H9 (cell line): ENCODE data around the gene FAM114A1. TPM values are rescaled to one million over a fixed set of nuclear protein-coding genes. Genes with fewer than 3 reads are reported as not detected.

Source experiments
- DNase-seq: peaks from one replicate; pipeline ENCODE4 v3.0.0-alpha.2; 2017
- H2AFZ ChIP-seq: one replicate; pipeline ENCODE4 v1.6.1; 2013; ENCODE audit warnings: mild to moderate bottlenecking, low read length, control low read depth, moderate library complexity
- H2AK5ac ChIP-seq: 2 replicates; pipeline ENCODE4 v1.6.1; 2013; ENCODE audit warnings: low read length, control low read depth, mixed read lengths; ENCODE audit not compliant: insufficient read length
- H2BK120ac ChIP-seq: one replicate; pipeline ENCODE4 v1.6.1; 2013; ENCODE audit warnings: low read depth, mild to moderate bottlenecking, low read length, control low read depth, inconsistent platforms; ENCODE audit not compliant: poor library complexity, severe bottlenecking
- H2BK12ac ChIP-seq: 2 replicates; pipeline ENCODE4 v1.6.1; 2013; ENCODE audit warnings: low read length, control low read depth, mixed read lengths, low read depth; ENCODE audit not compliant: insufficient read length
- H2BK15ac ChIP-seq: 2 replicates; pipeline ENCODE4 v1.6.1; 2013; ENCODE audit warnings: low read depth, low read length, control low read depth
- H2BK20ac ChIP-seq: one replicate; pipeline ENCODE4 v1.6.1; 2013; ENCODE audit warnings: low read depth, mild to moderate bottlenecking, low read length, control low read depth, inconsistent platforms; ENCODE audit not compliant: poor library complexity, severe bottlenecking
- H2BK5ac ChIP-seq: 2 replicates; pipeline ENCODE4 v1.6.1; 2013; ENCODE audit warnings: low read length, control low read depth, mixed read lengths; ENCODE audit not compliant: insufficient read length
- H3K14ac ChIP-seq: 2 replicates; pipeline ENCODE4 v1.6.1; 2013; ENCODE audit warnings: low read length, control low read depth; ENCODE audit not compliant: insufficient read depth
- H3K18ac ChIP-seq: 2 replicates; pipeline ENCODE4 v1.6.1; 2013; ENCODE audit warnings: low read depth, mild to moderate bottlenecking, mixed read lengths, low read length, control low read depth; ENCODE audit not compliant: insufficient read length
- H3K23ac ChIP-seq: 2 replicates; pipeline ENCODE4 v1.6.1; 2013; ENCODE audit warnings: low read length, control low read depth, mixed read lengths, low read depth; ENCODE audit not compliant: insufficient read length
- H3K23me2 ChIP-seq: 2 replicates; pipeline ENCODE4 v1.6.1; 2013; ENCODE audit warnings: low read depth, mild to moderate bottlenecking, mixed read lengths, low read length, control low read depth; ENCODE audit not compliant: insufficient read length, poor library complexity, severe bottlenecking
- H3K27ac ChIP-seq: 2 replicates; pipeline ENCODE4 v1.5.1; 2013; ENCODE audit warnings: low read length, control low read depth, mixed read lengths, low read depth; ENCODE audit not compliant: insufficient read length
- H3K27me3 ChIP-seq: 2 replicates; pipeline ENCODE4 v1.6.1; 2013; ENCODE audit warnings: low read length, control low read depth, inconsistent platforms; ENCODE audit not compliant: insufficient read depth
- H3K4ac ChIP-seq: 2 replicates; pipeline ENCODE4 v1.6.1; 2013; ENCODE audit warnings: low read depth, mild to moderate bottlenecking, control low read depth, inconsistent platforms, low read length, moderate library complexity
- H3K4me1 ChIP-seq: 2 replicates; pipeline ENCODE4 v1.6.1; 2013; ENCODE audit warnings: low read length, control low read depth, inconsistent platforms; ENCODE audit not compliant: insufficient read depth
- H3K4me2 ChIP-seq: 2 replicates; pipeline ENCODE4 v1.6.1; 2013; ENCODE audit warnings: low read length, control low read depth, mixed read lengths; ENCODE audit not compliant: insufficient read length, insufficient read depth
- H3K56ac ChIP-seq: 2 replicates; pipeline ENCODE4 v1.6.1; 2013; ENCODE audit warnings: low read depth, mild to moderate bottlenecking, mixed read lengths, low read length, control low read depth; ENCODE audit not compliant: insufficient read length
- H3K79me1 ChIP-seq: 2 replicates; pipeline ENCODE4 v1.6.1; 2013; ENCODE audit warnings: low read depth, mild to moderate bottlenecking, moderate library complexity, low read length, control low read depth, inconsistent platforms; ENCODE audit not compliant: insufficient read depth, poor library complexity, severe bottlenecking
- H3K79me2 ChIP-seq: 2 replicates; pipeline ENCODE4 v1.6.1; 2013; ENCODE audit warnings: low read length, control low read depth, inconsistent platforms; ENCODE audit not compliant: insufficient read depth
- H3K9ac ChIP-seq: 2 replicates; pipeline ENCODE4 v1.6.1; 2013; ENCODE audit warnings: low read length, control low read depth, mixed read lengths; ENCODE audit not compliant: insufficient read length; ENCODE audit errors: extremely low read depth
- H3K9me3 ChIP-seq: one replicate; pipeline ENCODE4 v1.6.1; 2013; ENCODE audit warnings: low read depth, low read length, inconsistent platforms; ENCODE audit not compliant: control insufficient read depth
- H3T11ph ChIP-seq: one replicate; pipeline ENCODE4 v1.6.1; 2013; ENCODE audit warnings: mild to moderate bottlenecking, low read length, control low read depth, inconsistent platforms
- H4K20me1 ChIP-seq: one replicate; pipeline ENCODE4 v1.6.1; 2013; ENCODE audit not compliant: control insufficient read depth, insufficient read length, insufficient read depth
- H4K5ac ChIP-seq: 2 replicates; pipeline ENCODE4 v1.6.1; 2013; ENCODE audit warnings: low read depth, mild to moderate bottlenecking, mixed read lengths, low read length, control low read depth; ENCODE audit not compliant: insufficient read length
- H4K8ac ChIP-seq: replicated peaks from 2 replicates; pipeline ENCODE4 v1.6.1; 2013; ENCODE audit warnings: low read length, control low read depth, mixed read lengths, low read depth; ENCODE audit not compliant: insufficient read length
- H4K91ac ChIP-seq: 2 replicates; pipeline ENCODE4 v1.6.1; 2013; ENCODE audit warnings: low read depth, mild to moderate bottlenecking, moderate library complexity, mixed read lengths, low read length, control low read depth; ENCODE audit not compliant: insufficient read length
- H3K27ac Mint-ChIP-seq, 3 experiments: 2 replicates in 2 of 3; 3 replicates in 1 of 3; pipeline ENCODE4 v1.8.0; 2020 to 2021; ENCODE audit warnings: mixed read lengths in 3 of 3, mild to moderate bottlenecking in 1 of 3, moderate library complexity in 1 of 3
- H3K27me3 Mint-ChIP-seq: 2 replicates; pipeline ENCODE4 v1.8.0; 2021; ENCODE audit warnings: low read depth, mild to moderate bottlenecking, moderate library complexity, mixed read lengths
- H3K36me3 Mint-ChIP-seq, 3 experiments: 2 replicates in 2 of 3; 3 replicates in 1 of 3; pipeline ENCODE4 v1.8.0; 2020 to 2021; ENCODE audit warnings: low read depth in 3 of 3, mixed read lengths in 3 of 3; ENCODE audit not compliant: insufficient read depth in 1 of 3
- H3K4me1 Mint-ChIP-seq, 2 experiments: 2 replicates each; pipeline ENCODE4 v1.8.0; 2020; ENCODE audit warnings: mixed read lengths in 2 of 2
- H3K4me3 Mint-ChIP-seq, 2 experiments: 2 replicates in 1 of 2; 3 replicates in 1 of 2; pipeline ENCODE4 v1.8.0; 2020 to 2021; ENCODE audit warnings: mild to moderate bottlenecking in 2 of 2, mixed read lengths in 2 of 2, moderate library complexity in 1 of 2
- H3K9me3 Mint-ChIP-seq, 2 experiments: 2 replicates in 1 of 2; 3 replicates in 1 of 2; pipeline ENCODE4 v1.8.0; 2020; ENCODE audit warnings: mild to moderate bottlenecking in 2 of 2, mixed read lengths in 2 of 2, moderate library complexity in 1 of 2
- CTCF ChIP-seq: fragments of 200-600 bp; sonication (generic); conservative IDR thresholded peaks from 3 replicates; pipeline ENCODE4 v1.8.0; 2021; ENCODE audit warnings: antibody characterized with exemption, mild to moderate bottlenecking
- WGBS: extraction: QIAGEN DNeasy Blood & Tissue Kit; methylation state at CpG from one replicate; pipeline ENCODE4 v1.1.7; 2013; ENCODE audit warnings: missing lambda C conversion rate, low lambda C conversion rate, mixed read lengths; ENCODE audit not compliant: insufficient read length; ENCODE audit errors: extremely low coverage; 5-methylcytosine and 5-hydroxymethylcytosine counted together
- total RNA-seq: library from RNA; stranded (reverse); gene quantifications from 2 replicates; pipeline ENCODE4 v1.2.1, GENCODE V29; 2021

Gene FAM114A1
- total RNA-seq, 1 experiment from 2014 or later: 9.9 TPM

DNA sequence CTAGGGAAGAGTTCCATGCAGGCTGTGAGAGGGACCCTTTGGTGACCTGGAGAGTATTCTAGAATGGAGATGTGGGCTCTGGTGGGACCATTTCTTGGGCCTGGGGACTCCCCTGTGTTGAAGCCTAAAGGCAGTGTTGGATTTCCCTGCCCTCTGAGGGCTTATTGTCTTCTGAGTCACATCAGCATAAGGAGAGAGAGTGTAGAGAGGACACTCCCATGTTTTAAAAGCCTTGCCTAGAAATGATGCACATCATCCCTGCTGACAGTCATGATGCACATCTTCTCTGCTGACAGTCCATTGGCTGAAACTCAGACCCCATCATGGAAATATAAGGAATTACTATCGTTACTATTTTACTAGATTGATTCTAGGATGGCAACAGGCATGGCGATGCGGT lies 51.9 kb downstream of the FAM114A1 start:
- no peak overlapping the region for H3K9ac ChIP-seq
- Mint-ChIP-seq H3K27ac (no peak overlapping the region), H3K27me3 (no peaks in the 10 kb centered on the region; the same call in 1 of the 2 replicates), H3K36me3 (peaks cover 0 to 8% (median 7%) of the 10 kb centered on the region in 3 experiments; a peak in 5 of 7 replicates), H3K9me3 (no peaks in the 10 kb centered on the region; a peak in 1 of 5 replicates), H3K4me1 (peaks cover 0 to 5% of the 10 kb centered on the region in 2 experiments; a peak in 1 of 4 replicates), H3K4me3 (no peak overlapping the region)
- no peak overlapping the region for H2BK120ac ChIP-seq
- no peaks in the 10 kb centered on the region for H3K79me2 ChIP-seq
- no peaks in the 10 kb centered on the region for H3K79me1 ChIP-seq
- no CpG with 5 or more reads among the region's 3 CpGs for WGBS
- H4K8ac ChIP-seq: no peak overlapping the region
- H2BK5ac ChIP-seq: no peak overlapping the region
- H3K23ac ChIP-seq: no peak overlapping the region
- H2AK5ac ChIP-seq: no peak overlapping the region
- no peak overlapping the region for H3K4me2 ChIP-seq
- H3K4ac ChIP-seq: no peak overlapping the region
- no peaks in the 10 kb centered on the region for H3K9me3 ChIP-seq
- no peaks in the 10 kb centered on the region for H3K4me1 ChIP-seq
- no peaks in the 10 kb centered on the region for H4K20me1 ChIP-seq
- H4K91ac ChIP-seq: no peak overlapping the region
- H3K18ac ChIP-seq: no peak overlapping the region
- no peaks in the 10 kb centered on the region for H3K23me2 ChIP-seq
- no peak for TF ChIP-seq CTCF
- no peak overlapping the region for H2BK12ac ChIP-seq
- H2BK15ac ChIP-seq: no peak overlapping the region
- no peak overlapping the region for H2AFZ ChIP-seq
- H4K5ac ChIP-seq: no peak overlapping the region
- H3K14ac ChIP-seq: no peak overlapping the region
- H3T11ph ChIP-seq: no peak overlapping the region
- no peak for DNase-seq
- no peaks in the 10 kb centered on the region for H3K27me3 ChIP-seq
- no peak overlapping the region for H2BK20ac ChIP-seq
- H3K27ac ChIP-seq: no peak overlapping the region
- no peak overlapping the region for H3K56ac ChIP-seq
